Bronchial smooth muscle cell (primary cell): ENCODE results near the gene SERPIND1. TPM values are rescaled to one million over a fixed set of nuclear protein-coding genes. Genes with fewer than 3 reads are reported as not detected.

ENCODE experiments used
- total RNA-seq: library from RNA; depleted of rRNA; stranded (reverse); fragments of >200 nt; gene quantifications from 2 replicates; pipeline ENCODE4 v1.2.1, GENCODE V29; 2014

The SERPIND1 gene, protein sequence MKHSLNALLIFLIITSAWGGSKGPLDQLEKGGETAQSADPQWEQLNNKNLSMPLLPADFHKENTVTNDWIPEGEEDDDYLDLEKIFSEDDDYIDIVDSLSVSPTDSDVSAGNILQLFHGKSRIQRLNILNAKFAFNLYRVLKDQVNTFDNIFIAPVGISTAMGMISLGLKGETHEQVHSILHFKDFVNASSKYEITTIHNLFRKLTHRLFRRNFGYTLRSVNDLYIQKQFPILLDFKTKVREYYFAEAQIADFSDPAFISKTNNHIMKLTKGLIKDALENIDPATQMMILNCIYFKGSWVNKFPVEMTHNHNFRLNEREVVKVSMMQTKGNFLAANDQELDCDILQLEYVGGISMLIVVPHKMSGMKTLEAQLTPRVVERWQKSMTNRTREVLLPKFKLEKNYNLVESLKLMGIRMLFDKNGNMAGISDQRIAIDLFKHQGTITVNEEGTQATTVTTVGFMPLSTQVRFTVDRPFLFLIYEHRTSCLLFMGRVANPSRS
- total RNA-seq = not detected in 2 replicates

DNA sequence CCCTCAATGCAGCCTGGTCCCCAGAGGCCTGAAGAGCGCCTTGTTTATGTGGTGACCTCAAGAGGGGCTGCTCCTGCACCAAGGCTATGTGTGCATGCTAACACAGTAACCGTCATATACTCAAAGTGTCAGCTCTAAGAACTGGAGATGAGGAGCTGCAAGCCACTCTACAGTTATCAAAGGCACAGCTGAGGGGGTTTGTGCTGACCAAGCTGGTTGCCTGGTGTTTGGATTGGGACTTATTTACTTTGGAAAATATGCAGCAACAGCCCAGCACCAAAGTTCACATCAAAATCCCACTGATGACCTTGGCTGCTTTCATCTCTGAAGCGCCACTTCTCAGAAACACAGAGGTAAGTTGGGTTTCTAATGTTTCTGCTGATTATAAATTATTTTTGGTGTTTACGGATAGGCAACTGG, at the start of gene SERPIND1:
Gene SERPIND1 (plus strand): TSS at position 321 of the 420 bp plus-strand sequence. CDS start 5,200 bp downstream, outside the sequence.

Other genes starting within 250 kb of the SERPIND1 start
- 22.5 and 27.9 TPM in 2 replicates for gene PI4KA, start 84.7 kb downstream of the SERPIND1 start, total RNA-seq
- gene SNAP29, start 84.9 kb downstream of the SERPIND1 start, total RNA-seq = 5.8 and 7.1 TPM in 2 replicates
- 20.8 and 24.0 TPM in 2 replicates for gene CRKL, start 143.3 kb downstream of the SERPIND1 start, total RNA-seq
- 1.1 and 1.4 TPM in 2 replicates for gene AIFM3, start 193.1 kb downstream of the SERPIND1 start, total RNA-seq
- gene LZTR1, start 208.2 kb downstream of the SERPIND1 start, total RNA-seq = 53.6 and 64.0 TPM in 2 replicates
- 18.3 and 19.3 TPM in 2 replicates for gene THAP7, start 228.0 kb downstream of the SERPIND1 start, total RNA-seq
- 2.6 and 6.9 TPM in 2 replicates for gene P2RX6, start 241.1 kb downstream of the SERPIND1 start, total RNA-seq